ENCODE results near the gene RBCK1.

RBCK1 gene

DNA sequence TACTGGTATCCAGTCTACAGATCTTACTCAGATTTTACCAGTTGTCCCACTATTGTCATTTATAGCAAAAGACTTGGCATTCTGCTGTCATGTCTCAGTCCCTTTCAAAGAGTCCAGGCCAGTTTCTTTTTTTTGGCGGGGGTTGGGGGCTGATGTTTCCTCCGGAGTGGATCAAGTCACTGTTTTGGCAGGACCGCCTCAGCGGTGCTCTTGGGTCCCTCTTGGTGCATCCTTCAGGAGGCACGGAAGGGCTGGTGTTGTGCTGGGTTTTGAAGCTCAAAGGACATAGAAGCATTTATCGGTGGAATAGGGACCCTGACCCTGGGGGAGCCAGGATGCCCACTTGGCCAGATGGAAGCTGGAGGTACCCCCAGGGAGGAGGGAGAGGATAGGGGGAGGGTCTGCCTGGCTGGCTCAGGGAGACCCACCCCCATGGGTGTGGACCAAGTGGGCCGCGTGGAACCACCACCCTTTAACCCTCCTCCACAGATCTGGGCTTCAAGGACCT lies 10.8 kb downstream of the RBCK1 start:
- no peak for DNase-seq (ENCODE audit: low read depth)

- no peak for DNase-seq (ENCODE audit: low read depth)
These were observed 11.6 kb downstream of the RBCK1 start for GRCh38 chr20:419556-420165.

GRCh38 chr20:420166-420620 lies 12.1 kb downstream of the RBCK1 start:
- no peak for DNase-seq (ENCODE audit: low read depth)

- DNase-seq (ENCODE audit: low read depth), result no peak
These were observed 12.8 kb downstream of the RBCK1 start for GRCh38 chr20:420721-421574.

- DNase-seq (ENCODE audit: low read depth), result no peak
These were observed 13.7 kb downstream of the RBCK1 start for GRCh38 chr20:421685-422250.

- DNase-seq (ENCODE audit: low read depth), result no peak
These were observed 18.5 kb downstream of the RBCK1 start for GRCh38 chr20:426566-426965.

DNA sequence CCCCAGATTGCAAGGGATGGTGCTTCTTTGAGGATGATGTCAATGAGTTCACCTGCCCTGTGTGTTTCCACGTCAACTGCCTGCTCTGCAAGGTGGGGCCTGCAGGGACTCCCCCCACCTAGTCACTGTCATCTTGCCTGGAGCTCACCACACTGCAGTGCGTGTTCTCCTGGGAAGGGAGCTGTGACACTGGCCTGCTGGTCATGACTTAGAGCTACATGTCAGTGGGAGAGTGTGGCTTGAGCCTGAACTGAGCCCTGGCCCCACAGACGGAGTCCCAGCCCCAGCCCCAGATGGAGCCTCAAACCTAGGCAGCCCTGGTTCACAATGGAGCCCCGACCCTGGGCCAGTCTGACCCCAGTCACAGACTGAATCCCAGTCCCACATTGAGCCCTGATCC lies 19.3 kb downstream of the RBCK1 start:
- DNase-seq (ENCODE audit: low read depth), result no peak

DNA sequence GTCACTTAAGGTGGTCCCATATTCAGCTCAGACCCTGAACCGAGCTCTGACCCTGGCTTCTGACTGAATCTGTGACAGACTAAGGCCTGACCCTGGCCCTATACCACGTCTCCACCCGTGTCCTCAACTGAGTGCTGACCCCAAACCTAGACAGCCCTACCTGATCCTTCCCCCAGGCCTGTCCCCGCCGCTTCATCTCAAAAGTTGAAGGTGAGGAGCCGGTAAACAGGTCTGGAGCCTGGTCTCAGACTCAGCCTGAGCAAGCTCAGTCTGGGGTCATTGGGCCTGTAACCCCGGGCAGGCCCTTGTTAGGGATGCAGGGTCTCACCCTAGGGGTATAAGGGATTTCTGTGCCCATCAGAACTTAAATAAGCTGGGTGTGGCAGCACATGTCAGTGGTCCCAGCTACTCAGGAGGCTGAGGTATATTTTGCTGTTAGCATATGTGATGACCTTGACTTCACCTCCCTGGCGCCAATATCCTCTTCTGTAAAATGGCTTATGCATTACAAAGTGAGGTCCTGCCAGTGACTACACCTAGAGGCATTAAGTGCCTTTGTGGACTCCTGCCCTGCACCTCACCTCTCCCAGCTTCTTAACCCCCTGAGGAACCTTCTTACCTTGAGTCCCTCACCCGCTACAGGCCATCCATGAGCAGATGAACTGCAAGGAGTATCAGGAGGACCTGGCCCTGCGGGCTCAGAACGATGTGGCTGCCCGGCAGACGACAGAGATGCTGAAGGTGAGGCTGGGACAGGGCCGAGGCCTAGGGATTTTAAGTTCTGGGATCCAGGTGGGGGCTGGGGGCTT lies 20.0 kb downstream of the RBCK1 start:
- DNase-seq (ENCODE audit: low read depth), result no peak

GRCh38 chr20:428658-429200 lies 20.6 kb downstream of the RBCK1 start:
- no peak for DNase-seq (ENCODE audit: low read depth)

- no peak for DNase-seq (ENCODE audit: low read depth)
These were observed 22.2 kb downstream of the RBCK1 start for GRCh38 chr20:430091-430999.

DNA sequence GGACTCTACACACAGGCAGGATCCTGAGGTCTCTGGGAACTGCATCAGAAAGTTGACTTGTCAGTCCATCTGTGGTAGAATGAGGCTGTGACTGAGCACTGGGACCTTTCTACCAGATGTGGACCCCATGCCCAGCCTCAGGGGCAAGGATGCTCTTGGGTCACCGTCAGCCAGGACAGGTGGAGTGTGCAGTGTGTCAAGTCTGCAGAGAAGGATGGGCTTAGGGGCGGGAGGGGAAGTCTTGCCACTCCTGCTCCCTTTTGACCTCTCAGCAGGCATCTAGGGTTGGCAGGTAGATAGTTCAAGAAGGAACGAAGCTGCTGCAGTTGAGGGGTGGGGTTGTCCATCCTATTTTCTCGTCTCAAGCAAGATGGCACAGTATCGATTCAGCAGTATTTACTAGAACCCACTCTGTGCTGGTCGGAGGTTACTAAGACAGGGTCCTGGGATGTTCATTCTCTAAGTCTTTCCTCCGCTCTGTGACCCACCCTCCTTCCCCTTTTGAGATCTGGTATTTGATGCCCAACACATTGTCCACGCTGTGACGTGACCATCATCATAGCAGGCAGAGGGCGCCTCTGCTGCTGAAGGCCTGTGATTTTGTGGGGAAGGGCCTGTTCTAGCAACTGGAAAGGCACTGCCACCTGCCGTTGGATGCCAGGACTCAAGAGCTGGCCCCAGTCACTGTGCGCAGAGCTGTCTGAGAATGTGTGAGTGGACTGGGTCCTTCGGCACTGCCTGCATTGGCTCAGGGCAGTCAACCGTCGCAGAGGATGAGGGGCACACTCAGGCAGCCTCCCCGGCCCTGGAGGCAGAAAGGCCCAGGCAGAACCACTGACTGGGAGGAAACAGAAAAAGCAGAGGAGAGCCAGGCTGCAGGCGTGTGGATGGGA lies 23.2 kb downstream of the RBCK1 start:
- no peak for DNase-seq (ENCODE audit: low read depth)

DNA sequence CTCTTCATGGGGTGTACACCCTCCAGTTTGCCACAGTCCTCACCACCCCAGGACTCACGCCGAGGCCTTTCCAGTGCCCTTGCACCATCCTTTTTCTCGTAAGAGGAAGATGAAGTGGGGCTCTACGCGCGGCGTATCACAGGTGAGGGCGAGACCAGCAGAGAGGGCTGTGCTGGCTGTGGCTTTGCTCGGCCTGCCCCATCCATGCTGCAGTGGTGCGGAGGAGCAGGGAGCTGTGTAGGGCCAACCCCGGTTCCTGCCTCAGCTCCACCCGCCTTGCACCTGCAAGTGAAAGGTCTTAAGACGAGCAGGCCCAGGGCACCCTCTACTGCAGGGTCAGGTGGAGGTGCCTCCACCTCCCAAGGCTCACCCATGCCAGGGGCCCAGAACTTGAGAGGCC lies 24.1 kb downstream of the RBCK1 start:
- DNase-seq (ENCODE audit: low read depth), result no peak

- no peak for DNase-seq (ENCODE audit: low read depth)
These were observed 24.7 kb downstream of the RBCK1 start for GRCh38 chr20:432677-433299.

DNA sequence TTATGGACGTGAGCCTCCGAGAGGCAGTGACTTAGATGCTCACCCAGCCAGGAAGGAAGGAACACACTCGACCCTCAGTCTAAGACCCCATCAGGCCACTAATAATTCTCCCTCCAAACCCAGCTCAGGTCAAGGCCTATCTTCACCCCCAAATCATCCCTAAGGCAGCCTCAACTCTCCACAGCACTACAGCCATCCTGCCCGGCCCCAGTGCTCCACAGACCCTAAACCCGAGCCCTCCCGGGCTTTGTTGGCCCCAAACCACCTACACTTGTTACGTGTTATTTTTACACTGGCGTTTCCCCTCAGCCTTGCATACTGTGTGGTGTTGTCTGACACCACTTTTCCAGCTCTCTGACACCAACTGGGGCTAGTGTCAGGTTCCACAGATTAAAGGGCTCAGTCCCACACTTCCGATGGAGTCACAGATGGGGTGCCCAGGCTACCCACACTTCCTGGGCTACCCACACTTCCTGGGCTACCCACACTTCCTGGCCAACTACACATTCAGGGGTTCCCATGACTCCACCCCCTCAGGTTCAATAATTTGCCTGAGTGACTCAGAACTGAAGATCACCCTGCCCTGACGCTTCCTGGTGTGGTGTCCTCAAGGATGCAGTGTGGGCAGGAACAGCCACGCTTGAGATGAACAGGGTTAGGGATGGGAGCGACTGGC lies 25.3 kb downstream of the RBCK1 start:
- DNase-seq (ENCODE audit: low read depth), result peak; percentile 58

GRCh38 chr20:434221-434620 lies 26.1 kb downstream of the RBCK1 start:
- DNase-seq (ENCODE audit: low read depth), result no peak

DNA sequence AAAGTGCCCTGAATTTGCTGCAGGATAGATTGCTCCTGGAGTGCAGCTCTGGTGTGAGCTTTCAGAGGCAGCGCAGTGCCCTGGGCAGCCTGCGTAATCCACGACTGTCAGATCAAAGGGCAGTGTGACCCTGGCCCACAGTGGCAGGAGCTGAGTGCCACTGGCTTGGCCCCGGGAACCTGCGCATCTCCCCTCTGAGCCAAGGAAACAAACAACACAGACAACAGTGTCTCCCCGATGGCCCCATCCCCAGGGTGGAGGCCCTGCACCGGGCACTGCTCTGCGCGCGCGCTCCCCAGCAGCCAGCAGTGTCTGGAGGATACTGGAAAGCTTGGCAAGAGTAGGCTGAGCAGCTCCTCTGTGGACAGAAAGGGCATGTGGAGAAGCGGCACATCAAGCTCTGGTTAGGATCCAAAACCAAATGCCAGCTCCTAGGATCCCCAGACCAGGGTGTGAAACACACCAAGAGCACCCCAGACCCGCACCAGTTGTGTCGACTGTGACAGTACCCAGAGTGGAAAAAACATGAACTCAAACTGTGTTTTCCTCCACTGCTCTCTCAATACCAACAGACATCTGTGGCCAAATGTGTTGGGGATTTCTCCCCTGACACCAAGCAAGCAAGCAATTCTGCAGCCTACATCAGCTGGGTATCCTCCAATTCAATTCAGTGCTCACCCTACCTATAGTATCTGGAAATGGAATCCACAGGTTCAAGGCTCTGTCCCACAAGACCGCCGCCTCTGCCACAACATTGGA lies 26.7 kb downstream of the RBCK1 start:
- DNase-seq (ENCODE audit: low read depth), result no peak

- no peak for DNase-seq (ENCODE audit: low read depth)
These were observed 27.5 kb downstream of the RBCK1 start for GRCh38 chr20:435558-435957.

DNA sequence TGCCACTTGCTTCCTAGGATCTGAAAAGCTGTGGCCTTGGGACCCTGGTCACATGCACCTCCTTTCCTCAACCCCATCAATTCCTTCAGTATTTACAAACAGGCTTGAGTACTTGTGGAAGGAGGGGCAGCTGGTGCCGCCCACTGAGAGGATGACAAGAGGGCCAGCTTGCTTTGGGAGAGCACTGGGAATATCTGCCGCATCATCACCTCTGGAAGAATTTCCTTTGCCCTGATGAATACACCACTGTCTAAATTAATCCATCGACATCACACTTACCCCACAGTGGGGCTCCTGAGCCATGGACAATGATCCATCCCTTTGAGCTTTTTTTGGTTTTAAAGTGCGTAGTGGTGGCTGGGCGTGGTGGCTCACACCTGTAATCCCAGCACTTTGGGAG lies 28.4 kb downstream of the RBCK1 start:
- no peak for DNase-seq (ENCODE audit: low read depth)
